Neural cell (in vitro differentiated cells): Measurements from ENCODE around the gene PARM1. TPM values are rescaled to one million over a fixed set of nuclear protein-coding genes. Genes with fewer than 3 reads are reported as not detected.

Experiments
- H2AFZ ChIP-seq: fragments of 200-600, 300-800 bp; sonication (generic), shearing (Covaris generic); 2 replicates; pipeline ENCODE4 v1.6.0; 2014; ENCODE audit warnings: low read depth, mild to moderate bottlenecking, antibody characterized with exemption, low read length, moderate library complexity
- H3F3A ChIP-seq: fragments of 200-600 bp; shearing (Covaris generic); 2 replicates; pipeline ENCODE4 v1.6.1; 2016; ENCODE audit warnings: mild to moderate bottlenecking, moderate library complexity, mixed read lengths, antibody characterized with exemption, low read length; ENCODE audit not compliant: insufficient read depth, poor library complexity, severe bottlenecking
- H3K27ac ChIP-seq: fragments of 200-600, 300-800 bp; sonication (generic), shearing (Covaris generic); 2 replicates; pipeline ENCODE4 v1.5.1; 2014; ENCODE audit warnings: mild to moderate bottlenecking, low read length, moderate library complexity
- H3K27me3 ChIP-seq: fragments of 300-800, 200-600 bp; sonication (generic), shearing (Covaris generic); 2 replicates; pipeline ENCODE4 v1.6.0; 2014; ENCODE audit warnings: mild to moderate bottlenecking, low read depth, low read length, moderate library complexity; ENCODE audit not compliant: insufficient read depth
- H3K36me3 ChIP-seq: fragments of 300-800, 200-600 bp; sonication (generic), shearing (Covaris generic); 2 replicates; pipeline ENCODE4 v1.5.1; 2014; ENCODE audit warnings: mild to moderate bottlenecking, antibody characterized with exemption, low read length, moderate library complexity; ENCODE audit not compliant: insufficient read depth
- H3K4me2 ChIP-seq: fragments of 300-800, 200-600 bp; sonication (generic), shearing (Covaris generic); 2 replicates; pipeline ENCODE4 v1.6.0; 2014; ENCODE audit warnings: mild to moderate bottlenecking, low read length
- H3K4me3 ChIP-seq: fragments of 300-800, 200-600 bp; sonication (generic), shearing (Covaris generic); 2 replicates; pipeline ENCODE4 v1.5.1; 2014; ENCODE audit warnings: mild to moderate bottlenecking, low read length, moderate library complexity
- H3K79me2 ChIP-seq: fragments of 200-600 bp; shearing (Covaris generic); replicated peaks from 2 replicates; pipeline ENCODE4 v1.6.0; 2014; ENCODE audit warnings: mild to moderate bottlenecking, low read length, moderate library complexity; ENCODE audit not compliant: insufficient read depth
- H3K9ac ChIP-seq: fragments of 300-800, 200-600 bp; sonication (generic), shearing (Covaris generic); 2 replicates; pipeline ENCODE4 v1.6.1; 2016; ENCODE audit warnings: mild to moderate bottlenecking, low read length, mixed read lengths
- H3K9me2 ChIP-seq: fragments of 200-600 bp; shearing (Covaris generic); 2 replicates; pipeline ENCODE4 v1.6.1; 2016; ENCODE audit warnings: mild to moderate bottlenecking, low read length, mixed read lengths; ENCODE audit not compliant: insufficient read depth
- H3K9me3 ChIP-seq: fragments of 200-600, 300-800 bp; sonication (generic), shearing (Covaris generic); 2 replicates; pipeline ENCODE4 v1.6.1; 2016; ENCODE audit warnings: mild to moderate bottlenecking, mixed run types, low read length, moderate library complexity, mixed read lengths
- H4K20me1 ChIP-seq: fragments of 200-600 bp; shearing (Covaris generic); 2 replicates; pipeline ENCODE4 v1.6.1; 2016; ENCODE audit warnings: mild to moderate bottlenecking, mixed run types; ENCODE audit not compliant: insufficient read depth
- EP300 ChIP-seq: fragments of 450-650 bp; conservative IDR thresholded peaks from 2 replicates; pipeline ENCODE4 v1.6.1; 2014; ENCODE audit warnings: antibody characterized with exemption, mild to moderate bottlenecking, moderate library complexity; ENCODE audit not compliant: poor library complexity, severe bottlenecking
- EZH2 ChIP-seq: fragments of 200-600, 300-800 bp; shearing (Covaris generic), sonication (generic); IDR thresholded peaks from 2 replicates; pipeline ENCODE4 v1.6.1; 2014; ENCODE audit warnings: antibody characterized with exemption, low read length, borderline replicate concordance, mild to moderate bottlenecking; ENCODE audit not compliant: insufficient read depth, poor library complexity, severe bottlenecking
- MXI1 ChIP-seq: fragments of 450-650 bp; conservative IDR thresholded peaks from 2 replicates; pipeline ENCODE4 v1.6.1; 2014; ENCODE audit warnings: antibody characterized with exemption, mild to moderate bottlenecking; ENCODE audit not compliant: poor library complexity, severe bottlenecking
- POLR2AphosphoS5 ChIP-seq: IDR thresholded peaks from 2 replicates; pipeline ENCODE4 v1.6.1; 2012
- RAD21 ChIP-seq: fragments of 450-650 bp; conservative IDR thresholded peaks from 2 replicates; pipeline ENCODE4 v1.6.1; 2014; ENCODE audit warnings: antibody characterized with exemption, mild to moderate bottlenecking, moderate library complexity
- REST ChIP-seq: IDR thresholded peaks from 2 replicates; pipeline ENCODE4 v1.6.1; 2012; ENCODE audit warnings: borderline replicate concordance
- SMC3 ChIP-seq: fragments of 450-650 bp; conservative IDR thresholded peaks from 2 replicates; pipeline ENCODE4 v1.6.1; 2014; ENCODE audit warnings: antibody characterized with exemption, mild to moderate bottlenecking, moderate library complexity; ENCODE audit not compliant: poor library complexity
- TAF1 ChIP-seq: IDR thresholded peaks from 2 replicates; pipeline ENCODE4 v1.6.1; 2012; ENCODE audit warnings: low read depth
- polyA plus RNA-seq: library from polyadenylated mRNA; depleted of rRNA; stranded (reverse); fragments of >200 nt; gene quantifications from 2 replicates; pipeline ENCODE4 v1.2.3, GENCODE V29; 2014
- TF ChIP-seq, protein P1 (sequence below): fragments of 450-650 bp; IDR thresholded peaks from 2 replicates; pipeline ENCODE4 v1.5.1; 2014; ENCODE audit warnings: antibody characterized with exemption, mild to moderate bottlenecking, moderate library complexity; ENCODE audit not compliant: poor library complexity, severe bottlenecking

Gene PARM1
- polyA plus RNA-seq, 1 donor from 2014 or later, result 1.3 TPM

- no peak overlapping the region for H3K27ac ChIP-seq
- no peaks in the 10 kb centered on the region for H3K27me3 ChIP-seq
- H3K9ac ChIP-seq, result no peak overlapping the region
- H3K4me2 ChIP-seq, result no peak overlapping the region
- TF ChIP-seq EZH2 (no peak), RAD21 (no peak), POLR2AphosphoS5 (no peak), EP300 (no peak), REST (no peak)
- TF ChIP-seq, protein P1, sequence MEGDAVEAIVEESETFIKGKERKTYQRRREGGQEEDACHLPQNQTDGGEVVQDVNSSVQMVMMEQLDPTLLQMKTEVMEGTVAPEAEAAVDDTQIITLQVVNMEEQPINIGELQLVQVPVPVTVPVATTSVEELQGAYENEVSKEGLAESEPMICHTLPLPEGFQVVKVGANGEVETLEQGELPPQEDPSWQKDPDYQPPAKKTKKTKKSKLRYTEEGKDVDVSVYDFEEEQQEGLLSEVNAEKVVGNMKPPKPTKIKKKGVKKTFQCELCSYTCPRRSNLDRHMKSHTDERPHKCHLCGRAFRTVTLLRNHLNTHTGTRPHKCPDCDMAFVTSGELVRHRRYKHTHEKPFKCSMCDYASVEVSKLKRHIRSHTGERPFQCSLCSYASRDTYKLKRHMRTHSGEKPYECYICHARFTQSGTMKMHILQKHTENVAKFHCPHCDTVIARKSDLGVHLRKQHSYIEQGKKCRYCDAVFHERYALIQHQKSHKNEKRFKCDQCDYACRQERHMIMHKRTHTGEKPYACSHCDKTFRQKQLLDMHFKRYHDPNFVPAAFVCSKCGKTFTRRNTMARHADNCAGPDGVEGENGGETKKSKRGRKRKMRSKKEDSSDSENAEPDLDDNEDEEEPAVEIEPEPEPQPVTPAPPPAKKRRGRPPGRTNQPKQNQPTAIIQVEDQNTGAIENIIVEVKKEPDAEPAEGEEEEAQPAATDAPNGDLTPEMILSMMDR, result no peak
- no peaks in the 10 kb centered on the region for H3K9me2 ChIP-seq
- no peaks in the 10 kb centered on the region for H3K9me3 ChIP-seq
- H4K20me1 ChIP-seq, result no peaks in the 10 kb centered on the region
- no peaks in the 10 kb centered on the region for H3F3A ChIP-seq
- H3K36me3 ChIP-seq, result no peaks in the 10 kb centered on the region
- no peak overlapping the region for H2AFZ ChIP-seq
- no peaks in the 10 kb centered on the region for H3K79me2 ChIP-seq
- no peak overlapping the region for H3K4me3 ChIP-seq
Observed at GRCh38 chr4:74970577-74970976, 37.7 kb downstream of the PARM1 start.

- Histone ChIP-seq H3K9me3 (no peaks in the 10 kb centered on the region), H3K27me3 (no peaks in the 10 kb centered on the region), H3K36me3 (no peaks in the 10 kb centered on the region), H3K4me3 (no peak overlapping the region), H3F3A (no peaks in the 10 kb centered on the region), H3K9me2 (no peaks in the 10 kb centered on the region), H2AFZ (no peak overlapping the region), H3K79me2 (no peaks in the 10 kb centered on the region), H3K4me2 (no peak overlapping the region), H4K20me1 (no peaks in the 10 kb centered on the region), H3K9ac (no peak overlapping the region), H3K27ac (no peak overlapping the region)
- TF ChIP-seq RAD21 (no peak), EZH2 (no peak), TAF1 (no peak), REST (no peak), EP300 (no peak), POLR2AphosphoS5 (no peak), SMC3 (no peak), MXI1 (no peak)
- TF ChIP-seq, protein P1, result no peak
Observed at GRCh38 chr4:74971862-74972261, 38.9 kb downstream of the PARM1 start.
